ENCODE results near the gene TTC13.
"Not testable (repeated sequence)": the region's sequence is repeated elsewhere in the genome, so short reads cannot be mapped to it uniquely, and the experiment has no call there.

TTC13 gene

GRCh38 chr1:230986976-230987375, 8.3 kb upstream of the TTC13 start:
- no peak for DNase-seq

- DNase-seq, result no peak
Observed at GRCh38 chr1:230985711-230986110, 7.0 kb upstream of the TTC13 start.

DNA sequence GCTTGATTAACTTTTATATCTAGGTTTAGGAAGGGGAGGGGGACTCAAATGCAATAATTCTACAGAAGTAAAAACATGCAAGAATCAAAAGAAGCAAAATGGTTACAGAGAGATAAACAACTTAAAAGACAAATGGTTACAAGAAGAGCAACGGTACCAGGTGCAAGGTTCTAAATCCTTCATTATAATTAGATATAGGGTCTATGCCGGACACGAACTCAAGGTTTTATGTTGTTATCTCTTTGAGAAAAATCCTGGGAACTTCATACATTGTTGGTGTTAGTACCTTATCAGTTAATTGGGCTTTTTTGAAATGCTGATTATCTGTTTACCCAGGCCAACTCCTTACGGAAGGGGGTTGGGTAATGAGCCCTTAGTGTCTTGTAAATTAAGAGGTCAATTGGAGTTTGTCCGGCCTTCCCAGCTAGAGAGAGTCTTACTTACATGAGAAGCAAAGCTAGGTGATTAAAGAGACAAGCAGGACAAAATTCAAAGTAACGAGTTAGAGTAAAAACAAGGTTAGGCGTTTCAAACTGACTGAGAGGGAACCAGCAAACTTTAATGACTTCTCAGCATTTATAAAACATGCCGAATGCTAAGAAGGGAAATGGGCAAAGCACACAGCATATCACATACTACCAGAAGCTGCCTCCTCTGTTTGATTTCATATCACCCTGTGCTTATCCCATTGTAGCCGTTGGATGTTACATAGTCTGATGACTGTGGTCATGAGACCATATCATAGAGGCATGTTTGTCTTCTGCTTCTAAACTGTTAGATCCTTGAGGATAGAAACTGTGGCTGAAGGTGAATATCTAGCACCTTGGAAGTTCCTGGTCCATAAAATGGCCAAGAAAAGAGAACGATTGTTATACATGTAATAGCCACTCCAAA, 6.2 kb upstream of the TTC13 start:
- not testable (repeated sequence) for DNase-seq

DNA sequence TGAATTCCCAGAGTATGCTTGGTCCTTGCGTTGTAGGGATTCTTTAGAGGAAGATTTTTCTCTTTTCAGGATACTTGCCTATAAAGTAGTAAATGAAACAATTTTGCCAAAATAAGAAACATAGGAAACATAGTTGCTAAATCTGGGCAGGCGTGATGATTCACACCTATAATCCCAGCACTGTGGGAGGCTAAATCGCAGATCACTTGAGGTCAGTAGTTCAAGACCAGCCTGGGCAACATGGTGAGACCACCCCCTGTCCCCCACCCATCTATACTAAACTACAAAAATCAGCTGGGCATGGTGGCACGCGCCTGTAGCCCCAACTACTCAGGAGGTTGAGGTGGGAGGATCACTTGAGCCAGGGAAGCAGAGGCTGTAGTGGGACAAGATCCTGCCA, 5.2 kb upstream of the TTC13 start:
- DNase-seq, result no peak

DNA sequence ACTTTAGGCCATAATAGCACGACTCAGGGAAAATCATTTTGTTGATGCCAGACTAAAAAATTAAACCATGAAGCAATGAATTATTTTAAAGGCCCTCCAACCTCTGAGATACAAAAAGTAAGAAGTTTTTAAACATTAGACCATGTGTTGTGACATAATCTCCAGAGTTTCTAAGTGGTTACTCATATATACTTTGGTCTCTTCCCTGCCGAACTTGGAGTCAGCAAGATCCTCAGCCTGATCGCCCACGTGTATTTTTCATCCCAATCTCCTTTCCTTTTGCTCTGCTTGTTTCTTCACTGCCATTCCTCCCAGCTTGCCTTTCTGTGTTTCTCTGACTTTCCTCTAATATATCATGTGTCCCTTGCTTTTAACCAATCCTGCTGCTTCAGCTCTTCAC, 4.0 kb upstream of the TTC13 start:
- no peak for DNase-seq

- DNase-seq, result no peak
Observed at GRCh38 chr1:230979952-230980351, 1.3 kb upstream of the TTC13 start.

DNA sequence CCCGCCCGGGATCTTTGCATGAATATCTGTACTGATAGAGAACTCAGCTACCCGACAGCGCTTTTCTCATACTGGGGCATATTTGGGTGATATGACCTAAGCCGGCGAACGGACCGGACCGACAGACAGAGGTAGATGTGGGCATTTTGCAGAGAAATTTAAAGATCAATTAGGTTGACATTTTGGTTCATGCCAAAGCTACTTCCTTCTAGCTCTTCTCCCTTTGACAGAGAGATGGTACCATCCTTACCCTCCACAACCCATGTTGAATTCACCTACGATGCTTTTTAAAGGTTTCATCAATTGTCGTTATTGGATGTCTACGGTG, 692 bp upstream of the TTC13 start:
- no peak for DNase-seq

- DNase-seq, result no peak
Observed at GRCh38 chr1:230977761-230978490, 735 bp downstream of the TTC13 start.

DNA sequence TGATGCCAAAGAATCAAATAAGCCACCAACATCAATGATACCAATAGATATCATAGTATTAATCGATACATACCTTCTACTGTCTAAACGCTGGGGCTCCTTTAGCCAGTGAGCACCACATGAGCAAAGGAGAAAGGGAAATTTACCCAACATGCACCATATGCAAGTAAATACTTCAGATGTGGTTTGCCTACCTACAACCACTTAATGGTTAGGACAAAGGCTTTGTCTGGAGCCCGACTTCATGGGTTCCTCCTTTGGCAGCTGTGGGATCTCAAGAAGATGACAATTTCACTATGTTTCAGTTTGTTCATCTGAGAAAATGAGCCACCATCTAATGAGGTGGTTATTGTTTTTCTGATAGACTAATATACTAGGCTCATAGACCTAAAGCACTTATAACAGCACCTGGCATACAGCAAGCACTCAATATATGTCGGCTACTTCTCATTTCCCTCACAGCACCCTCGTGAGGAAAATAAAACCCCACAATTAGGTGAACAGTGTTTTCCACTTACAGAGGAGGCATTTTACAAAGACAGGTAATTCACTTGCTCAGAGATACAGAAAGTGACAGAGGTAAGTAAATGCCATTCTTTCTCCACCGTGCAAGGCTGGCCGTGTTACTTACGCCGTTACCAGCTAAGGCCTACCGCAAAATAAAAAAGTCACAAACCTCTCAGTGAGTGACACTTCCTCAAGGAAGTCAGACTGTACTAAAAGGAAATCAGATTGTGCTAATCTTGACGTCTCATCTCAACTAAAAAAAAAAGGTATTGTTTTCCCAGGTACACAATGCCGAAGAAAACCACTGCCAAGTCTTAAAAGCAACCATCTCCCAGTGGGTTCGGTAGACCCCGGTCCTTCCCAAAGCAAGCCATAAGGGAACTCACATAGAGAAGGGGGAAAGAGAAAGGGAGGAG, 1.6 kb downstream of the TTC13 start:
- no peak for DNase-seq

GRCh38 chr1:230976360-230976759, 2.3 kb downstream of the TTC13 start:
- DNase-seq, result no peak

DNA sequence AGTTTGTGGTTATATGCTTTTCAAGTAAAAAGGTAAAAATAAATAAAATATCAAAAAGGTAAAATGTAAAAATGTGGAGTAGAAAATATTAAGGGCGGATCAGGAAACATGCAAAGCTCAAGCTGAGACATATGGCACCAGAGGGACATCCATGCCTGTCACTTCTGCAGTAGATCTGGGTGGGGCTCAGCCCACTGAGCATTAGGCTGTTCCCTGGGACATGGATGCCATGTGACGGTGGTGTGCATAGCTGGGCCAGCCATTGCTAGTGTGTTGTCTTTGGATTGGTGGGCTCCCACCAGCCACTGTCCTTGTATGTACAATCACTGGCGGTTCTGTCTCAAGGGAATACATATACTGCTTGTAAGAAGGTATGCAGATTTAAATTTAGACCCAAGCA, 3.0 kb downstream of the TTC13 start:
- DNase-seq, result no peak

DNA sequence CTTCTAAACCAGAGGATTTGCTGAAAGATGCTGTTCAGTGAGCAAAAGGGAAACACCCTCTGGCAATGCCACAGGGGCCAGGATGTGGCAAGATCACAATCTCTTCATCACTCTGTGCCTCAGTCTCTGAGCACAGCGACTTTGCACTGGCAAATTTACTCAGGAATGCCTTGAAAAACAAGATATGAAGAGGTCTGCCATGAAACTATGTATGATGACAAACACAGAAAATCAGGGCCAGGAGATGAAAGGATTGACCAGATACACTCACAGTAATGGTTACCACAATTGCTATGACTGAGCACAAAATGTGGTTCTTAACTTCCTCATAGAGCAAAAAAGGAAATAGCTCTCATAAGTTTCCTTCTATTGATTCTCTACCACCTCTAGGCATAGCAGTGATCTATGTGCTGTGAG, 5.8 kb downstream of the TTC13 start:
- no peak for DNase-seq

GRCh38 chr1:230971771-230972170, 6.9 kb downstream of the TTC13 start:
- DNase-seq, result no peak

DNA sequence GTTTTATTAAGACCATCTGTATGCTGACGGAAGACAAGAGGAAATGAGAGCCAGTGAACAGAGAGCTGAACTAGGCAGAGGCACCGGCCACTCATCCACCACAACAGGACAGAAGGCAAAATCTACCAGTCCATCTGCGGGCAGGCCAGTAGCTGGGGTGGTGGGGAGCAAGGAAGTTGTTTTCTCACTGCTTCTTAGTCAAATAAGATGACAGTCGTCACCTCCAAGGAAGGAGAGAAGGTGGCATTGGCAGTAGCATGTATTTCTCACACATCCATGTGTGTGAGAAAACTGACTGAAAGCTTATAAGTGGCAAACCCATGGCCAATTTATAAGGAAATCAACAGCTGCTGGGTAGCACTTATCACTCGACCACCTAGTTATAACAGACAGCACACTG, 8.2 kb downstream of the TTC13 start:
- no peak for DNase-seq

- no peak for DNase-seq
Observed at GRCh38 chr1:230966358-230966873, 12.2 kb downstream of the TTC13 start.

- DNase-seq, result no peak
Observed at GRCh38 chr1:230965535-230965934, 13.1 kb downstream of the TTC13 start.

- DNase-seq, result no peak
Observed at GRCh38 chr1:230964896-230965295, 13.8 kb downstream of the TTC13 start.

DNA sequence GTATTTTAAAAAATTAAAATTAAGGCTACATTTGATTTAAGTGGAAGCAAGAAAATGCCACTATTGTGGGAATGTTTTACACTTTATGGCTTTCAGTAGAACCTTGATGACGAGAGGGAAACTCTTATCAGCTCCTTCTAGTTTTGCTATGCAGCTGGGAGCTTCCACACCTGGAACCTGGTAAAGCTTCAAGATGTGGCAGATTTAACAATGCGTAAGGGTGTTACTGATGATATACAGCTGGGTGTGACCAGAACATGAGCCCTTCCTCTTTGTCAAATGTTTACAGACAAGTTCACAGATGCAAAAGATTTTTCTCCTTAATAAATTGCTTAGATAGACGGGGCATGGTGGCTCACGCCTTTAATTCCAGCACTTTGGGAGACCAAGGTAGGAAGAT, 20.3 kb downstream of the TTC13 start:
- no peak for DNase-seq

- no peak for DNase-seq
Observed at GRCh38 chr1:230957580-230957989, 21.1 kb downstream of the TTC13 start.

DNA sequence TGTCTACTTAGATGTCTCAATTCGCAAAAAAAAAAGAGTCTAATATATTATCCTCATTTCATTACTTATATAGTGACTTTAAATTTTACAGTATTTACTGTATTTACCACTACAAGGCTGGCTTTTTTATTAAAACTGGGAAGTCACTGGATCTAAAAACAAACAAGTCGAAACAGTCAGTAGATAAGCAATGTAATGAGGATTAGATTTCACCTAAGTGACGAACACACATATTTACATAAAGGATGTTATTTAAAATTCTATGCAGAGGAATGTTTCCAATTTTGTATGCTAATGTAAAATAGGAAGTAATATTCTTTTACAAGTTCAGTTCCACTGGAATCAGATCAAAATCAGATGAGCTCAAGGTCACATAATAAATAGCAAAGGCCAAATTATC, 28.3 kb downstream of the TTC13 start:
- DNase-seq, result no peak

- no peak for DNase-seq
Observed at GRCh38 chr1:230948903-230949302, 29.8 kb downstream of the TTC13 start.

- DNase-seq, result no peak
Observed at GRCh38 chr1:230948301-230948700, 30.4 kb downstream of the TTC13 start.

DNA sequence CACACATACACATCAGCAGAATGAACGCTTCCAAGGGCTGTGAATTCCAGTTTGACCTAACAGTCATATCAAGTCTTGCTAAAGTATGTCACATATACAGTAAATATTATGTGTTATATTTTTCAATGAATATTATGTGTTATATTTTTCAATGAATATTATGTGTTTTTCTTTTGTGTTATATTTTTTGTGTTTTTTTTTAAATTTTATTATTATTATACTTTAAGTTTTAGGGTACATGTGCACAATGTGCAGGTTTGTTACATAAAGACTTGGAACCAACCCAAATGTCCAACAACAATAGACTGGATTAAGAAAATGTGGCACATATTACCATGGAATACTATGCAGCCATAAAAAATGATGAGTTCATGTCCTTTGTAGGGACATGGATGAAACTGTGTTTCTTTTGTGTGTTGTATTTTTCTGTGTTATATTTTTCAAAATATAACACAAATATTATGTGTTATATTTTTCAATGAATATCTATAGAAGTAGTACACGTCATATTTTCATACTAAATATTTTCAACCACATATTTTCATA, 35.5 kb downstream of the TTC13 start:
- no peak for DNase-seq
